C4-2B (cell line): Measurements from ENCODE around the gene C2CD4C.

Experiments
- CTCF ChIP-seq: fragments of 450-650 bp; conservative IDR thresholded peaks from 2 replicates; pipeline ENCODE4 v1.5.1; 2017; ENCODE audit warnings: mild to moderate bottlenecking
- ZFX ChIP-seq: fragments of 450-650 bp; IDR thresholded peaks from 2 replicates; pipeline ENCODE4 v1.6.1; 2017

GRCh38 chr19:388691-389090 is 20.3 kb downstream of the C2CD4C start:
- TF ChIP-seq CTCF (no peak), ZFX (no peak)
